Measurements from ENCODE around the gene FCER2. TPM values are rescaled to one million over a fixed set of nuclear protein-coding genes. Genes with fewer than 3 reads are reported as not detected.

FCER2 gene
- total RNA-seq, 1 experiment from 2014 or later: not detected

DNA sequence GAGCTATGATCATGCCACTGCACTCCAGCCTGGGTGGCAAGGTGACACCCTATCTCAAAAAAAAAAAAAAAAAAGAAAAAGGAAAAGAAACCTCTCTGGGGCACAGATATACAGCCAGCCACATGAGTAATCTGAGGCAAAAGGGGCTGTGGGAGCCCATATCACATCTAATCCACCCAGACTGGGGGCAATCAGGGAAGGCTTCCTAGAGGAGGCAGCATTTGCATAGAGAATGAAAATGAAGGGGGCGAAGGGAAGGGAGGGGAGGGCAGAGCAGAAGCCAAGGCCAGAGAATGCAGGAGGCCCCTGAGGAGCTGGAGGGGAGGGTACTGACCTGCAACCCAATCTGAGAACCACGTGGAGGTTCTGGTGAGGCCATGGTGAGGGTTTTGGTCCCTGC, 51.8 kb downstream of the FCER2 start:
- no peaks in the 10 kb centered on the region for H3K4me1 ChIP-seq (ENCODE audit: insufficient read depth, low read length, poor library complexity, severe bottlenecking)
- no peaks in the 10 kb centered on the region for H3K36me3 ChIP-seq (ENCODE audit: insufficient read depth, low read length, poor library complexity, severe bottlenecking)
- no peaks in the 10 kb centered on the region for H3K27me3 ChIP-seq (replicated peaks; ENCODE audit: insufficient read depth, low read depth, low read length, poor library complexity)
- no TSS peak for BruUV-seq (replicated peaks)
- no peaks in the 10 kb centered on the region for H3K9me3 ChIP-seq (ENCODE audit: low read depth, low read length, poor library complexity, severe bottlenecking)
- H3K4me3 ChIP-seq (ENCODE audit: low read depth, low read length, poor library complexity, severe bottlenecking): no peak overlapping the region
- no peak overlapping the region for H3K27ac ChIP-seq (ENCODE audit: low read depth, low read length, poor library complexity, severe bottlenecking)
- TF ChIP-seq EZH2 (IDR thresholded peaks at IDR 0.05; ENCODE audit: borderline replicate concordance, low read depth, low read length, poor library complexity, severe bottlenecking): no peak
- TF ChIP-seq, protein P1, sequence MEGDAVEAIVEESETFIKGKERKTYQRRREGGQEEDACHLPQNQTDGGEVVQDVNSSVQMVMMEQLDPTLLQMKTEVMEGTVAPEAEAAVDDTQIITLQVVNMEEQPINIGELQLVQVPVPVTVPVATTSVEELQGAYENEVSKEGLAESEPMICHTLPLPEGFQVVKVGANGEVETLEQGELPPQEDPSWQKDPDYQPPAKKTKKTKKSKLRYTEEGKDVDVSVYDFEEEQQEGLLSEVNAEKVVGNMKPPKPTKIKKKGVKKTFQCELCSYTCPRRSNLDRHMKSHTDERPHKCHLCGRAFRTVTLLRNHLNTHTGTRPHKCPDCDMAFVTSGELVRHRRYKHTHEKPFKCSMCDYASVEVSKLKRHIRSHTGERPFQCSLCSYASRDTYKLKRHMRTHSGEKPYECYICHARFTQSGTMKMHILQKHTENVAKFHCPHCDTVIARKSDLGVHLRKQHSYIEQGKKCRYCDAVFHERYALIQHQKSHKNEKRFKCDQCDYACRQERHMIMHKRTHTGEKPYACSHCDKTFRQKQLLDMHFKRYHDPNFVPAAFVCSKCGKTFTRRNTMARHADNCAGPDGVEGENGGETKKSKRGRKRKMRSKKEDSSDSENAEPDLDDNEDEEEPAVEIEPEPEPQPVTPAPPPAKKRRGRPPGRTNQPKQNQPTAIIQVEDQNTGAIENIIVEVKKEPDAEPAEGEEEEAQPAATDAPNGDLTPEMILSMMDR (conservative IDR thresholded peaks at IDR 0.05; ENCODE audit: low read depth, low read length): no peak
- DNase-seq (ENCODE audit: low spot score): no peak
- intact Hi-C loops (cut with micrococcal nuclease; ENCODE audit: unreplicated experiment): loop anchor here (5.0 kb wide), 1 partner anchor 152 kb away; no protein-coding TSS in a partner anchor
- ChIA-PET POLR2A (ENCODE audit: low non-redundant PET) (no interaction called here), CTCF (interaction anchor here (0.6 kb wide), 1 partner anchor 24 kb away, joined by 3 read pairs; no protein-coding TSS in a partner anchor)

DNA sequence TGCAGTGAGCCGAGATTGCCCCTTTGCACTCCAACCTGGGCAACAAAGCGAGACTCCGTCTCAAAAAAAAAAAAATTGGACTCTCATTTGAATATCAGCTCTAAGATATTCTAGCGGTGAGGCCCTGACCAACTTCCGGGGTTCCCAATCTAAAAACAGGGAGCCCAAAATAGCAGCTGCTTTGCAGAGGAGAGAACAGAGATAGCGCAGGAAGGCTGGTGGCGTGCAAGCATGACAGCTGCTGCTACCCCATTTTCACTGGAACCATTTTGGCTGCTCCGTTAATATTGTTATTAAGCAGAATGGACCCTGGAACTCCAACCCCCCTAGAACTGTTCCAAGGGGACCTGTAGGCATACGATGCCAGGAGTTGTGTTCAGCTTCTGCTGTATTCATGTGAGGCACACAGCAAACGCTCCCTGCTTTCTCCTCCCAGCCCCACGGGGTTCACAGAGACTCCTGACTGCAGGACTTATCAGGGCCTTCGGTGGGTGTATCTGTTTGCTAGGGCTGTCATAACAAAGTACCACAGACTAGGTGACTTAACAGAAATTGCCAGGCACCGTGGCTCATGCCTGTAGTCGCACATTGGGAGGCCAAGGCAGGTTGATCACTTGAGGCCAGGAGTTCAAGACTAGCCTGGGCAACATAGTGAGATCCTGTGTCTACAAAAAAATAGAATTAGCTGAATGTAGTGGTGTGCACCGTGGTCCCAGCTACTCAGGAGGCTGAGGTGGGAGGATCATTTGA, 53.5 kb downstream of the FCER2 start:
- Histone ChIP-seq H3K4me3 (ENCODE audit: low read depth, low read length, poor library complexity, severe bottlenecking) (no peak overlapping the region), H3K36me3 (ENCODE audit: insufficient read depth, low read length, poor library complexity, severe bottlenecking) (no peaks in the 10 kb centered on the region), H3K4me1 (ENCODE audit: insufficient read depth, low read length, poor library complexity, severe bottlenecking) (no peaks in the 10 kb centered on the region), H3K27me3 (replicated peaks; ENCODE audit: insufficient read depth, low read depth, low read length, poor library complexity) (no peaks in the 10 kb centered on the region), H3K27ac (ENCODE audit: low read depth, low read length, poor library complexity, severe bottlenecking) (no peak overlapping the region), H3K9me3 (ENCODE audit: low read depth, low read length, poor library complexity, severe bottlenecking) (no peaks in the 10 kb centered on the region)
- CTCF ChIA-PET: interaction anchor here (0.6 kb wide), 1 partner anchor 9 kb away, joined by 3 read pairs; no protein-coding TSS in a partner anchor
- no TSS peak for BruUV-seq (replicated peaks)
- POLR2A ChIA-PET (ENCODE audit: low non-redundant PET): no interaction called here
- intact Hi-C loops (cut with micrococcal nuclease; ENCODE audit: unreplicated experiment): no loop called here
- no peak for TF ChIP-seq EZH2 (IDR thresholded peaks at IDR 0.05; ENCODE audit: borderline replicate concordance, low read depth, low read length, poor library complexity, severe bottlenecking)
- TF ChIP-seq, protein P1 (conservative IDR thresholded peaks at IDR 0.05; ENCODE audit: low read depth, low read length): no peak
- no peak for DNase-seq (ENCODE audit: low spot score)

DNA sequence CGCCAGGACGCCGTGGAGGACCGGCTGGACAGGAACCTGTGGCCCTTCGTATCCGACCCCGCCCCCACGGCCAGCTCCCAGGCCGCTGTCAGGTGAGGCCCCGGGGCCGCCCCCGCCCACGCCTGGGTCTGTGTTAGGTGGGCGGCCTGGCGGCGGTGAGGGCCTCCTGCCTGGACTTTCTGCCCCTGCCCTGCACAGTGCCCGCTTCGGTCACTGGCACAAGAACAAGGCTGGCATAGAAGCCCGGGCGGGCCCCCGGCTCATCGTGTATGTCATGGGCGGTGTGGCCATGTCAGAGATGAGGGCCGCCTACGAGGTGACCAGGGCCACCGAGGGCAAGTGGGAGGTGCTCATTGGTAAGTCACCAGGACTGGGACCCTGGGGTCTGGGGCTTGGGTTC, 54.8 kb downstream of the FCER2 start:
- intact Hi-C loops (cut with micrococcal nuclease; ENCODE audit: unreplicated experiment): no loop called here
- POLR2A ChIA-PET (ENCODE audit: low non-redundant PET): no interaction called here
- DNase-seq (ENCODE audit: low spot score): no peak
- Histone ChIP-seq H3K4me3 (ENCODE audit: low read depth, low read length, poor library complexity, severe bottlenecking) (no peak overlapping the region), H3K27me3 (replicated peaks; ENCODE audit: insufficient read depth, low read depth, low read length, poor library complexity) (no peaks in the 10 kb centered on the region), H3K36me3 (ENCODE audit: insufficient read depth, low read length, poor library complexity, severe bottlenecking) (no peaks in the 10 kb centered on the region), H3K9me3 (ENCODE audit: low read depth, low read length, poor library complexity, severe bottlenecking) (no peaks in the 10 kb centered on the region), H3K27ac (ENCODE audit: low read depth, low read length, poor library complexity, severe bottlenecking) (no peak overlapping the region), H3K4me1 (ENCODE audit: insufficient read depth, low read length, poor library complexity, severe bottlenecking) (no peaks in the 10 kb centered on the region)
- BruUV-seq (replicated peaks): no TSS peak
- CTCF ChIA-PET: no interaction called here
- TF ChIP-seq, protein P1 (conservative IDR thresholded peaks at IDR 0.05; ENCODE audit: low read depth, low read length): no peak
- TF ChIP-seq EZH2 (IDR thresholded peaks at IDR 0.05; ENCODE audit: borderline replicate concordance, low read depth, low read length, poor library complexity, severe bottlenecking): no peak
